Neural cell (in vitro differentiated cells): ENCODE data around the gene CRHR1. TPM values are rescaled to one million over a fixed set of nuclear protein-coding genes. Genes with fewer than 3 reads are reported as not detected.

ENCODE experiments used
- H2AFZ ChIP-seq: fragments of 200-600, 300-800 bp; sonication (generic), shearing (Covaris generic); 2 replicates; pipeline ENCODE4 v1.6.0; 2014; ENCODE audit warnings: low read depth, mild to moderate bottlenecking, antibody characterized with exemption, low read length, moderate library complexity
- H3F3A ChIP-seq: fragments of 200-600 bp; shearing (Covaris generic); 2 replicates; pipeline ENCODE4 v1.6.1; 2016; ENCODE audit warnings: mild to moderate bottlenecking, moderate library complexity, mixed read lengths, antibody characterized with exemption, low read length; ENCODE audit not compliant: insufficient read depth, poor library complexity, severe bottlenecking
- H3K27ac ChIP-seq: fragments of 200-600, 300-800 bp; sonication (generic), shearing (Covaris generic); 2 replicates; pipeline ENCODE4 v1.5.1; 2014; ENCODE audit warnings: mild to moderate bottlenecking, low read length, moderate library complexity
- H3K27me3 ChIP-seq: fragments of 300-800, 200-600 bp; sonication (generic), shearing (Covaris generic); 2 replicates; pipeline ENCODE4 v1.6.0; 2014; ENCODE audit warnings: mild to moderate bottlenecking, low read depth, low read length, moderate library complexity; ENCODE audit not compliant: insufficient read depth
- H3K36me3 ChIP-seq: fragments of 300-800, 200-600 bp; sonication (generic), shearing (Covaris generic); 2 replicates; pipeline ENCODE4 v1.5.1; 2014; ENCODE audit warnings: mild to moderate bottlenecking, antibody characterized with exemption, low read length, moderate library complexity; ENCODE audit not compliant: insufficient read depth
- H3K4me2 ChIP-seq: fragments of 300-800, 200-600 bp; sonication (generic), shearing (Covaris generic); 2 replicates; pipeline ENCODE4 v1.6.0; 2014; ENCODE audit warnings: mild to moderate bottlenecking, low read length
- H3K4me3 ChIP-seq: fragments of 300-800, 200-600 bp; sonication (generic), shearing (Covaris generic); 2 replicates; pipeline ENCODE4 v1.5.1; 2014; ENCODE audit warnings: mild to moderate bottlenecking, low read length, moderate library complexity
- H3K79me2 ChIP-seq: fragments of 200-600 bp; shearing (Covaris generic); replicated peaks from 2 replicates; pipeline ENCODE4 v1.6.0; 2014; ENCODE audit warnings: mild to moderate bottlenecking, low read length, moderate library complexity; ENCODE audit not compliant: insufficient read depth
- H3K9ac ChIP-seq: fragments of 300-800, 200-600 bp; sonication (generic), shearing (Covaris generic); 2 replicates; pipeline ENCODE4 v1.6.1; 2016; ENCODE audit warnings: mild to moderate bottlenecking, low read length, mixed read lengths
- H3K9me2 ChIP-seq: fragments of 200-600 bp; shearing (Covaris generic); 2 replicates; pipeline ENCODE4 v1.6.1; 2016; ENCODE audit warnings: mild to moderate bottlenecking, low read length, mixed read lengths; ENCODE audit not compliant: insufficient read depth
- H3K9me3 ChIP-seq: fragments of 200-600, 300-800 bp; sonication (generic), shearing (Covaris generic); 2 replicates; pipeline ENCODE4 v1.6.1; 2016; ENCODE audit warnings: mild to moderate bottlenecking, mixed run types, low read length, moderate library complexity, mixed read lengths
- H4K20me1 ChIP-seq: fragments of 200-600 bp; shearing (Covaris generic); 2 replicates; pipeline ENCODE4 v1.6.1; 2016; ENCODE audit warnings: mild to moderate bottlenecking, mixed run types; ENCODE audit not compliant: insufficient read depth
- CTCF ChIP-seq: fragments of 450-650 bp; IDR thresholded peaks from 2 replicates; pipeline ENCODE4 v1.5.1; 2014; ENCODE audit warnings: antibody characterized with exemption, mild to moderate bottlenecking, moderate library complexity; ENCODE audit not compliant: poor library complexity, severe bottlenecking
- EP300 ChIP-seq: fragments of 450-650 bp; conservative IDR thresholded peaks from 2 replicates; pipeline ENCODE4 v1.6.1; 2014; ENCODE audit warnings: antibody characterized with exemption, mild to moderate bottlenecking, moderate library complexity; ENCODE audit not compliant: poor library complexity, severe bottlenecking
- EZH2 ChIP-seq: fragments of 200-600, 300-800 bp; shearing (Covaris generic), sonication (generic); IDR thresholded peaks from 2 replicates; pipeline ENCODE4 v1.6.1; 2014; ENCODE audit warnings: antibody characterized with exemption, low read length, borderline replicate concordance, mild to moderate bottlenecking; ENCODE audit not compliant: insufficient read depth, poor library complexity, severe bottlenecking
- MXI1 ChIP-seq: fragments of 450-650 bp; conservative IDR thresholded peaks from 2 replicates; pipeline ENCODE4 v1.6.1; 2014; ENCODE audit warnings: antibody characterized with exemption, mild to moderate bottlenecking; ENCODE audit not compliant: poor library complexity, severe bottlenecking
- POLR2AphosphoS5 ChIP-seq: IDR thresholded peaks from 2 replicates; pipeline ENCODE4 v1.6.1; 2012
- RAD21 ChIP-seq: fragments of 450-650 bp; conservative IDR thresholded peaks from 2 replicates; pipeline ENCODE4 v1.6.1; 2014; ENCODE audit warnings: antibody characterized with exemption, mild to moderate bottlenecking, moderate library complexity
- SMC3 ChIP-seq: fragments of 450-650 bp; conservative IDR thresholded peaks from 2 replicates; pipeline ENCODE4 v1.6.1; 2014; ENCODE audit warnings: antibody characterized with exemption, mild to moderate bottlenecking, moderate library complexity; ENCODE audit not compliant: poor library complexity
- TAF1 ChIP-seq: IDR thresholded peaks from 2 replicates; pipeline ENCODE4 v1.6.1; 2012; ENCODE audit warnings: low read depth
- polyA plus RNA-seq: library from polyadenylated mRNA; depleted of rRNA; stranded (reverse); fragments of >200 nt; gene quantifications from 2 replicates; pipeline ENCODE4 v1.2.3, GENCODE V29; 2014
- TF ChIP-seq, protein P1 (sequence below): IDR thresholded peaks from 2 replicates; pipeline ENCODE4 v1.6.1; 2012; ENCODE audit warnings: borderline replicate concordance

Gene CRHR1
- polyA plus RNA-seq, 1 donor from 2014 or later, result 4.5 TPM

GRCh38 chr17:45748731-45749310 lies 35.3 kb upstream of the CRHR1 start:
- H3F3A ChIP-seq, result no peaks in the 10 kb centered on the region

DNA sequence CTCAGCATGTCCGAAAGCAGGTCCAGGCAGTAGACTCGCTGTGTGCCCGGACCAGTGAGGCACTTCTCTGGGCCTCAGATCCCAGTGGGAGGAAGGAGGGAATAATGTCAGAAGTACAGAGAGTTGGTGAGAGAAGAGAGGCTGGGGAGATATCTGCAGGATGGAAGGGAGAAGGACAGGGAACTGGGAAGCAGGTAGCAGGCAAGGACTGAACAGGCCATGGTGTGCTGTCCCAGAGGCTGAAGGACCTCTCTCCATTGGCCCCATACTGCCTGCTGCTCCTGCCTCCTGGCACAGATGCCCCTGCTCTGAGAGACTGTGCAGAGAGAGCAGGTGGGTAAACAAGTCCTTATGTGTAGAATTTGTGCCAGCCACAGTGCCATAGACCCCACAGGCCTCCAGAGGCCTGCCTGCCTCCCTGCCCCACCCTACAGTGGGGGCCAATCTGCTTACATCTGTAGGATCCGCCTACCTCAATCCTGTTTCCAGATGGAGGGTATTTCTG lies 34.2 kb upstream of the CRHR1 start:
- Histone ChIP-seq H3K9ac (no peak overlapping the region), H3K4me2 (no peak overlapping the region), H3K4me3 (no peak overlapping the region), H3K27ac (no peak overlapping the region), H3K9me2 (no peaks in the 10 kb centered on the region), H3F3A (no peaks in the 10 kb centered on the region), H3K27me3 (no peaks in the 10 kb centered on the region), H2AFZ (no peak overlapping the region), H3K36me3 (no peaks in the 10 kb centered on the region), H3K79me2 (no peaks in the 10 kb centered on the region), H4K20me1 (no peaks in the 10 kb centered on the region), H3K9me3 (no peaks in the 10 kb centered on the region)
- TF ChIP-seq, protein P1, sequence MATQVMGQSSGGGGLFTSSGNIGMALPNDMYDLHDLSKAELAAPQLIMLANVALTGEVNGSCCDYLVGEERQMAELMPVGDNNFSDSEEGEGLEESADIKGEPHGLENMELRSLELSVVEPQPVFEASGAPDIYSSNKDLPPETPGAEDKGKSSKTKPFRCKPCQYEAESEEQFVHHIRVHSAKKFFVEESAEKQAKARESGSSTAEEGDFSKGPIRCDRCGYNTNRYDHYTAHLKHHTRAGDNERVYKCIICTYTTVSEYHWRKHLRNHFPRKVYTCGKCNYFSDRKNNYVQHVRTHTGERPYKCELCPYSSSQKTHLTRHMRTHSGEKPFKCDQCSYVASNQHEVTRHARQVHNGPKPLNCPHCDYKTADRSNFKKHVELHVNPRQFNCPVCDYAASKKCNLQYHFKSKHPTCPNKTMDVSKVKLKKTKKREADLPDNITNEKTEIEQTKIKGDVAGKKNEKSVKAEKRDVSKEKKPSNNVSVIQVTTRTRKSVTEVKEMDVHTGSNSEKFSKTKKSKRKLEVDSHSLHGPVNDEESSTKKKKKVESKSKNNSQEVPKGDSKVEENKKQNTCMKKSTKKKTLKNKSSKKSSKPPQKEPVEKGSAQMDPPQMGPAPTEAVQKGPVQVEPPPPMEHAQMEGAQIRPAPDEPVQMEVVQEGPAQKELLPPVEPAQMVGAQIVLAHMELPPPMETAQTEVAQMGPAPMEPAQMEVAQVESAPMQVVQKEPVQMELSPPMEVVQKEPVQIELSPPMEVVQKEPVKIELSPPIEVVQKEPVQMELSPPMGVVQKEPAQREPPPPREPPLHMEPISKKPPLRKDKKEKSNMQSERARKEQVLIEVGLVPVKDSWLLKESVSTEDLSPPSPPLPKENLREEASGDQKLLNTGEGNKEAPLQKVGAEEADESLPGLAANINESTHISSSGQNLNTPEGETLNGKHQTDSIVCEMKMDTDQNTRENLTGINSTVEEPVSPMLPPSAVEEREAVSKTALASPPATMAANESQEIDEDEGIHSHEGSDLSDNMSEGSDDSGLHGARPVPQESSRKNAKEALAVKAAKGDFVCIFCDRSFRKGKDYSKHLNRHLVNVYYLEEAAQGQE, result no peak
- TF ChIP-seq EP300 (no peak), SMC3 (no peak), MXI1 (no peak), EZH2 (no peak), CTCF (no peak), TAF1 (no peak), RAD21 (no peak), POLR2AphosphoS5 (no peak)

More at GRCh38 chr17:45748731-45749310, 35.3 kb upstream of the CRHR1 start:
- Histone ChIP-seq H3K4me2 (no peak overlapping the region), H3K9me3 (no peaks in the 10 kb centered on the region), H3K79me2 (no peaks in the 10 kb centered on the region), H3K36me3 (no peaks in the 10 kb centered on the region), H3K27me3 (no peaks in the 10 kb centered on the region), H3K9ac (no peak overlapping the region), H3K27ac (no peak overlapping the region), H4K20me1 (no peaks in the 10 kb centered on the region), H2AFZ (no peak overlapping the region), H3K9me2 (no peaks in the 10 kb centered on the region), H3K4me3 (no peak overlapping the region)
- TF ChIP-seq POLR2AphosphoS5, result no peak
- no peak for TF ChIP-seq CTCF
- TF ChIP-seq RAD21, result no peak
- no peak for TF ChIP-seq TAF1
- TF ChIP-seq SMC3, result no peak
